NCI-H446 treated with DMSO at 0.1 percent for 48 hours (cell line): Measurements from ENCODE around the gene DOK7.
"Not testable (repeated sequence)": the region's sequence is repeated elsewhere in the genome, so short reads cannot be mapped to it uniquely, and the experiment has no call there.

Source experiments
- DNase-seq: peaks from one replicate; lab custom pipeline; 2025; lab: John Stamatoyannopoulos, UW

Gene DOK7

GRCh38 chr4:3533423-3533820, 70.3 kb downstream of the DOK7 start:
- DNase-seq = no peak

- not testable (repeated sequence) for DNase-seq
These were observed 72.7 kb downstream of the DOK7 start for GRCh38 chr4:3535812-3536211.

GRCh38 chr4:3538906-3539305, 75.8 kb downstream of the DOK7 start:
- not testable (repeated sequence) for DNase-seq

GRCh38 chr4:3543415-3543814, 80.3 kb downstream of the DOK7 start:
- DNase-seq = not testable (repeated sequence)
